ENCODE measurements around the gene DACT3. TPM values are rescaled to one million over a fixed set of nuclear protein-coding genes. Genes with fewer than 3 reads are reported as not detected.

DACT3 gene
- total and polyA plus RNA-seq, 2 of the 13 experiments (the other 11 are each of a cell fraction or from before 2014, with no cell fraction given) = 0.04 TPM; not detected in 1

DNA sequence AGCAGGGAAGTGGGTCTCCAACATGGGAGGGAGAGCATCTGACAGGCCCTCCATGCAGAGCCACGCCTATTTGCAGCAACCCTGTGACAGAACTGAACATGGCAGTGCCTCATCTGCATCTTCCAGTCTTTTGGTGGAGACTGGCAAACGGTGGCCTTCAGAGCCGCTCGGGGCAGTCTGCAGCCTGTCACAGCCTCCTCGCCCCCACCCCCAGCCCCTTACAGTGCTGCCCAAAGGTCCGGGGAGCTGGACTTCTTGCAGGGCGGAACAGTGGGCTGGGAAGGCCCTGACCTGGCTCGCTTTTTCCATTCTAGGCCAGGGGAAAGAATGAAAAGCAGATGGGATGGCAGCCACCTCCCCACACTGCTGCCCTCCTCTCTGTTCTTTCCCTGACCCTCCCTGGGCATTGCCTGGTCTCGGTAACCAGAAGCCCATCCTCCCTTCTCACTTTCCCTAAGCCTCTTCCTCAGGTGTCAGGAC is 57.2 kb downstream of the DACT3 start (continued):
- TF ChIP-seq, protein P1, sequence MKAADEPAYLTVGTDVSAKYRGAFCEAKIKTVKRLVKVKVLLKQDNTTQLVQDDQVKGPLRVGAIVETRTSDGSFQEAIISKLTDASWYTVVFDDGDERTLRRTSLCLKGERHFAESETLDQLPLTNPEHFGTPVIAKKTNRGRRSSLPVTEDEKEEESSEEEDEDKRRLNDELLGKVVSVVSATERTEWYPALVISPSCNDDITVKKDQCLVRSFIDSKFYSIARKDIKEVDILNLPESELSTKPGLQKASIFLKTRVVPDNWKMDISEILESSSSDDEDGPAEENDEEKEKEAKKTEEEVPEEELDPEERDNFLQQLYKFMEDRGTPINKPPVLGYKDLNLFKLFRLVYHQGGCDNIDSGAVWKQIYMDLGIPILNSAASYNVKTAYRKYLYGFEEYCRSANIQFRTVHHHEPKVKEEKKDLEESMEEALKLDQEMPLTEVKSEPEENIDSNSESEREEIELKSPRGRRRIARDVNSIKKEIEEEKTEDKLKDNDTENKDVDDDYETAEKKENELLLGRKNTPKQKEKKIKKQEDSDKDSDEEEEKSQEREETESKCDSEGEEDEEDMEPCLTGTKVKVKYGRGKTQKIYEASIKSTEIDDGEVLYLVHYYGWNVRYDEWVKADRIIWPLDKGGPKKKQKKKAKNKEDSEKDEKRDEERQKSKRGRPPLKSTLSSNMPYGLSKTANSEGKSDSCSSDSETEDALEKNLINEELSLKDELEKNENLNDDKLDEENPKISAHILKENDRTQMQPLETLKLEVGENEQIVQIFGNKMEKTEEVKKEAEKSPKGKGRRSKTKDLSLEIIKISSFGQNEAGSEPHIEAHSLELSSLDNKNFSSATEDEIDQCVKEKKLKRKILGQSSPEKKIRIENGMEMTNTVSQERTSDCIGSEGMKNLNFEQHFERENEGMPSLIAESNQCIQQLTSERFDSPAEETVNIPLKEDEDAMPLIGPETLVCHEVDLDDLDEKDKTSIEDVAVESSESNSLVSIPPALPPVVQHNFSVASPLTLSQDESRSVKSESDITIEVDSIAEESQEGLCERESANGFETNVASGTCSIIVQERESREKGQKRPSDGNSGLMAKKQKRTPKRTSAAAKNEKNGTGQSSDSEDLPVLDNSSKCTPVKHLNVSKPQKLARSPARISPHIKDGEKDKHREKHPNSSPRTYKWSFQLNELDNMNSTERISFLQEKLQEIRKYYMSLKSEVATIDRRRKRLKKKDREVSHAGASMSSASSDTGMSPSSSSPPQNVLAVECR (CRISPR knock-in tag; IDR thresholded peaks at IDR 0.05; ENCODE audit: borderline replicate concordance) = peak; percentile 51; the same call in 1 of the 2 replicates

DNA sequence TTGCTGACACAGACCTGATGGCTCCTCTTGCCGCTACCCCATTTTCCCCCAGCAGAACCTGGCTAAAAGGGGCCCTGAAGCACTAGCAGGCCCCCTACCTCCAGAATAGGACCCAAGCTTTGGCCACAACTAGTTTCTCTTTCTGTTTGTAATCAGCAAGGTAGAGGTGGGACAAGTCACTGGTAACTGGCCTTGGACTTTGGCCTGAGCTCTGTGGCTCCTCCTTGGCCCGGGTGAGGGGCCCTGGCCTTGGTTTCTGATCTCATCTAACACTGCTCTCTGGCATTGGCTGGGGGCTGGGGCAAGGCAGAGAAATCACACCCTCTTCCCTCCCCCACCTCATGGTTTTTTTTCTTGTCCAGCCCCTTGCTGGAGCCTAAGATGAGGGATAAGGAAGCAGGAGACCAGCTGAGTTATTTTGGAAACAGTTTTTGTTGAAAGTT is 57.8 kb downstream of the DACT3 start:
- Histone ChIP-seq H4K20me1 (ENCODE audit: insufficient read depth, low read length) (peaks cover 15% of the 10 kb centered on the region; the same call in 1 of the 2 replicates), H3K4me2 (ENCODE audit: low read depth, low read length) (peak overlapping the region; percentile 92), H3K9ac (ENCODE audit: insufficient read depth, low read depth, low read length) (peak overlapping the region; percentile 97), H3K27ac (ENCODE audit: extremely low read length, insufficient read depth, low read length) (peak overlapping the region; percentile 90), H2AFZ (ENCODE audit: low read length) (no peak overlapping the region), H3K4me3 (replicated peaks in 1 of 3; ENCODE audit: insufficient read depth in 1 of 3, low read depth in 2 of 3, low read length in 3 of 3) (peak overlapping the region; percentile 94 to 100 (median 98)), H3K79me2 (ENCODE audit: insufficient read depth, low read length) (peaks cover 40% of the 10 kb centered on the region), H3K27me3 (ENCODE audit: control insufficient read depth in 1 of 2, insufficient read depth in 2 of 2, low read length in 2 of 2) (no peaks in the 10 kb centered on the region; a peak in 1 of 5 replicates), H3K36me3 (replicated peaks in 1 of 2; ENCODE audit: control insufficient read depth in 1 of 2, insufficient read depth in 2 of 2, low read length in 2 of 2) (peaks cover 21 to 33% of the 10 kb centered on the region in 2 experiments; a peak in 4 of 5 replicates), H3K9me3 (ENCODE audit: low read length) (peaks cover 9% of the 10 kb centered on the region; the same call in 1 of the 2 replicates), H3K4me1 (ENCODE audit: insufficient read depth, low read length) (peaks cover 37% of the 10 kb centered on the region)
- ChIA-PET CTCF (ENCODE audit: low intra/inter-chr PET ratio, low total read pairs) (no interaction called here), POLR2A (interaction anchor here (0.9 to 2.2 kb wide), 7 partner anchors 8 to 834 kb away, joined by 3 to 12 read pairs (median 7); partner anchors contain the start of genes DACT3 and SIX5)
- FAIRE-seq (peak; percentile 82), ATAC-seq (no peak; the same call in 2 of the 3 replicates), DNase-seq (ENCODE audit: low spot score) (peak; percentile 85)
- 13% methylated on average over 2 of the region's 2 CpGs for WGBS (ENCODE audit: low lambda C conversion rate)
- BruUV-seq (replicated peaks) = no TSS peak
- intact Hi-C loops (cut with micrococcal nuclease; ENCODE audit: unreplicated experiment) (no loop called here), in situ Hi-C loops (cut with HindIII; ENCODE audit: extremely low pct_ligation_motif_present, low pct_unique_long_range_greater_than_20kb) (no loop called here)
- TF ChIP-seq LCORL (IDR thresholded peaks at IDR 0.05) (no peak), LCORL (CRISPR knock-in tag; IDR thresholded peaks at IDR 0.05) (peak; percentile 60), DPF2 (CRISPR knock-in tag; IDR thresholded peaks at IDR 0.05; ENCODE audit: borderline replicate concordance, low read depth) (peak; percentile 46; the same call in 1 of the 2 replicates), MED1 (CRISPR knock-in tag; IDR thresholded peaks at IDR 0.05) (peak; percentile 50; the same call in 1 of the 2 replicates), CREM (IDR thresholded peaks at IDR 0.05) (peak; percentile 54; the same call in 1 of the 2 replicates), CREM (CRISPR knock-in tag; IDR thresholded peaks at IDR 0.05) (no peak), ZFX (CRISPR knock-in tag; IDR thresholded peaks at IDR 0.05; ENCODE audit: low read depth) (peak; percentile 34; the same call in 1 of the 2 replicates), CEBPB (IDR thresholded peaks at IDR 0.05; ENCODE audit: borderline replicate concordance, low read depth, low read length) (no peak), GATAD2A (CRISPR knock-in tag; IDR thresholded peaks at IDR 0.05) (peak; percentile 90), ZSCAN29 (CRISPR knock-in tag; conservative IDR thresholded peaks at IDR 0.05) (0 out of 2 replicates have a peak, but pooled peaks have one; percentile 55), ZNF552 (CRISPR knock-in tag; IDR thresholded peaks at IDR 0.05; ENCODE audit: borderline replicate concordance) (0 out of 2 replicates have a peak, but pooled peaks have one; percentile 37), TBX3 (IDR thresholded peaks at IDR 0.05; ENCODE audit: borderline replicate concordance) (0 out of 2 replicates have a peak, but pooled peaks have one; percentile 27), NCOR1 (IDR thresholded peaks at IDR 0.05; ENCODE audit: borderline replicate concordance, low read length) (peak; percentile 81), CBX2 (IDR thresholded peaks at IDR 0.05; ENCODE audit: low read depth, low read length) (no peak), CBX2 (CRISPR knock-in tag; IDR thresholded peaks at IDR 0.05; ENCODE audit: low read depth) (no peak), MIER3 (CRISPR knock-in tag; IDR thresholded peaks at IDR 0.05; ENCODE audit: borderline replicate concordance) (peak; percentile 83; the same call in 1 of the 2 replicates), EP300 (IDR thresholded peaks at IDR 0.05; ENCODE audit: low read depth in 2 of 2, low read length in 2 of 2) (peak in 1 of 2 experiments; percentile 74; a peak in 2 of 4 replicates), EP300 (CRISPR knock-in tag; IDR thresholded peaks at IDR 0.05; ENCODE audit: borderline replicate concordance) (no peak; the same call in 1 of the 2 replicates)

Measured in HepG2 (cell line).